IMR-90 (cell line): ENCODE results near the gene GRAMD1C. TPM values are rescaled to one million over a fixed set of nuclear protein-coding genes. Genes with fewer than 3 reads are reported as not detected.

Experiments
- ATAC-seq: fragments of 200-7000 bp; cut with Tn5 transposase; 2 replicates; pipeline ENCODE4 v1.9.1; 2020; ENCODE audit warnings: low read depth, mild to moderate bottlenecking, moderate library complexity
- BruUV-seq: library from RNA; stranded (reverse); fragments of 400-500 nt; replicated peaks from 2 replicates; lab custom pipeline; 2021; lab: Mats Ljungman, UMichigan
- CTCF ChIA-PET: fragments of 300-600 bp; formaldehyde crosslinking; extraction: SDS; loops from one replicate; lab custom pipeline; 2021; ENCODE audit warnings: antibody characterized with exemption; lab: Yijun Ruan, JAX
- POLR2A ChIA-PET: fragments of 300-600 bp; sonication (Branson Sonifier 250); formaldehyde crosslinking; loops from one replicate; lab custom pipeline; 2022; ENCODE audit warnings: antibody characterized with exemption; ENCODE audit not compliant: unreplicated experiment; lab: Charles Lee
- DNase-seq: peaks from one replicate; pipeline ENCODE4 v3.0.0; 2013
- H2AFZ ChIP-seq: replicated peaks from 2 replicates; pipeline ENCODE3; 2013; ENCODE audit warnings: low read length, mild to moderate bottlenecking; ENCODE audit not compliant: poor library complexity
- H2AK5ac ChIP-seq: 2 replicates; pipeline ENCODE4 v1.6.1; 2013; ENCODE audit warnings: low read depth, low read length, inconsistent platforms
- H2AK9ac ChIP-seq: replicated peaks from 2 replicates; pipeline ENCODE3; 2013; ENCODE audit warnings: mild to moderate bottlenecking, low read depth, low read length, moderate library complexity; ENCODE audit not compliant: poor library complexity
- H2BK120ac ChIP-seq: 2 replicates; pipeline ENCODE4 v1.6.1; 2013; ENCODE audit warnings: low read depth, low read length, inconsistent platforms
- H2BK15ac ChIP-seq: 3 replicates; pipeline ENCODE4 v1.6.1; 2013; ENCODE audit warnings: low read depth, low read length, inconsistent platforms
- H2BK20ac ChIP-seq: 2 replicates; pipeline ENCODE4 v1.6.1; 2013; ENCODE audit warnings: low read depth, mild to moderate bottlenecking, inconsistent platforms, low read length, moderate library complexity
- H2BK5ac ChIP-seq: 2 replicates; pipeline ENCODE4 v1.6.1; 2013; ENCODE audit warnings: mild to moderate bottlenecking, low read depth, low read length, inconsistent platforms; ENCODE audit not compliant: poor library complexity, severe bottlenecking
- H3K14ac ChIP-seq: replicated peaks from 2 replicates; pipeline ENCODE4 v1.6.1; 2013; ENCODE audit warnings: low read depth, low read length, inconsistent platforms
- H3K18ac ChIP-seq: 2 replicates; pipeline ENCODE4 v1.6.1; 2013; ENCODE audit warnings: low read depth, low read length, control low read depth
- H3K23ac ChIP-seq: 2 replicates; pipeline ENCODE4 v1.6.1; 2013; ENCODE audit warnings: low read depth, low read length, inconsistent platforms
- H3K27ac ChIP-seq: 2 replicates; pipeline ENCODE4 v1.5.1; 2013; ENCODE audit warnings: mild to moderate bottlenecking, control low read depth, low read length; ENCODE audit not compliant: insufficient read depth
- H3K27me3 ChIP-seq: 2 replicates; pipeline ENCODE4 v1.6.1; 2013; ENCODE audit warnings: low read length; ENCODE audit not compliant: control insufficient read depth, insufficient read depth
- H3K36me3 ChIP-seq: 2 replicates; pipeline ENCODE4 v1.6.1; 2013; ENCODE audit warnings: low read length, mixed read lengths; ENCODE audit not compliant: control insufficient read depth, insufficient read depth
- H3K4ac ChIP-seq: 2 replicates; pipeline ENCODE4 v1.6.1; 2013; ENCODE audit warnings: low read depth, low read length, inconsistent platforms
- H3K4me1 ChIP-seq: 2 replicates; pipeline ENCODE4 v1.6.1; 2013; ENCODE audit warnings: low read length, mixed read lengths; ENCODE audit not compliant: control insufficient read depth, insufficient read depth
- H3K4me2 ChIP-seq: 2 replicates; pipeline ENCODE4 v1.6.1; 2013; ENCODE audit warnings: low read depth, mild to moderate bottlenecking, control low read depth, low read length, moderate library complexity
- H3K4me3 ChIP-seq: 2 replicates; pipeline ENCODE4 v1.5.1; 2013; ENCODE audit warnings: low read depth, mild to moderate bottlenecking, control low read depth, low read length, moderate library complexity; ENCODE audit not compliant: insufficient read depth
- H3K56ac ChIP-seq: 2 replicates; pipeline ENCODE4 v1.6.1; 2013; ENCODE audit warnings: low read length, inconsistent platforms; ENCODE audit not compliant: insufficient read depth; ENCODE audit errors: extremely low read depth
- H3K79me1 ChIP-seq, 2 experiments: 2 replicates each; pipeline ENCODE4 v1.6.1; 2013; ENCODE audit warnings: low read length in 2 of 2, inconsistent platforms in 1 of 2, low read depth in 1 of 2
- H3K9ac ChIP-seq: 2 replicates; pipeline ENCODE4 v1.6.1; 2013; ENCODE audit warnings: low read depth, low read length, control low read depth
- H3K9me1 ChIP-seq: 2 replicates; pipeline ENCODE4 v1.6.1; 2013; ENCODE audit warnings: low read length, inconsistent platforms; ENCODE audit not compliant: insufficient read depth
- H3K9me3 ChIP-seq: 2 replicates; pipeline ENCODE4 v1.6.1; 2013; ENCODE audit warnings: low read length; ENCODE audit not compliant: control insufficient read depth, insufficient read depth
- H4K20me1 ChIP-seq: 2 replicates; pipeline ENCODE4 v1.6.1; 2013; ENCODE audit warnings: low read length, inconsistent platforms; ENCODE audit not compliant: insufficient read depth
- H4K5ac ChIP-seq: 2 replicates; pipeline ENCODE4 v1.6.1; 2013; ENCODE audit warnings: mild to moderate bottlenecking, low read depth, low read length, control low read depth
- H4K8ac ChIP-seq, 2 experiments: 2 replicates each; pipeline ENCODE4 v1.6.1; 2013; ENCODE audit warnings: low read depth in 2 of 2, low read length in 2 of 2, control low read depth in 1 of 2, inconsistent platforms in 1 of 2
- H4K91ac ChIP-seq: 2 replicates; pipeline ENCODE4 v1.6.1; 2013; ENCODE audit warnings: low read depth, low read length, inconsistent platforms; ENCODE audit not compliant: insufficient read depth
- FOS ChIP-seq: fragments of 150-350 bp; IDR thresholded peaks from 2 replicates; pipeline ENCODE4 v1.6.1; 2016; ENCODE audit warnings: low read depth, low read length
- MAZ ChIP-seq: IDR thresholded peaks from 2 replicates; pipeline ENCODE4 v1.6.1; 2012; ENCODE audit warnings: low read depth, mild to moderate bottlenecking, low read length, improper control_type of control experiment, moderate library complexity, borderline replicate concordance
- dilution Hi-C: fragments of 300-500 bp; cut with HindIII; formaldehyde crosslinking; loops from one replicate; pipeline ENCODE4 v1.14.3; 2018; ENCODE audit warnings: low sequenced_read_pairs; ENCODE audit not compliant: unreplicated experiment
- in situ Hi-C: fragments of 300-500 bp; cut with MboI; formaldehyde crosslinking; loops from 3 replicates; pipeline ENCODE4 v1.14.3; 2019; ENCODE audit warnings: low sequenced_read_pairs, inconsistent platforms, mixed read lengths
- intact Hi-C: fragments of 100-400 bp; cut with micrococcal nuclease; formaldehyde crosslinking; loops from 2 replicates; pipeline ENCODE4 v1.10.0; 2022
- polyA plus RNA-seq, 3 experiments: library from polyadenylated mRNA; depleted of rRNA; stranded (reverse); fragments of >200 nt; gene quantifications; 2 replicates each; pipeline ENCODE4 v1.2.3, GENCODE V29; 2012; ENCODE audit warnings: low replicate concordance in 1 of 3
- total RNA-seq: library from RNA; depleted of rRNA; stranded (reverse); fragments of >200 nt; gene quantifications from 2 replicates; pipeline ENCODE4 v1.2.3, GENCODE V29; 2012
- TF ChIP-seq, protein P1 (sequence below): fragments of 150-350 bp; IDR thresholded peaks from 2 replicates; pipeline ENCODE4 v1.6.1; 2016; ENCODE audit warnings: low read depth, mild to moderate bottlenecking, low read length, moderate library complexity, borderline replicate concordance

Gene GRAMD1C
- total and polyA plus RNA-seq, 2 of the 4 experiments (the other 2 are of a cell fraction), result 2.5 to 5.0 TPM

DNA sequence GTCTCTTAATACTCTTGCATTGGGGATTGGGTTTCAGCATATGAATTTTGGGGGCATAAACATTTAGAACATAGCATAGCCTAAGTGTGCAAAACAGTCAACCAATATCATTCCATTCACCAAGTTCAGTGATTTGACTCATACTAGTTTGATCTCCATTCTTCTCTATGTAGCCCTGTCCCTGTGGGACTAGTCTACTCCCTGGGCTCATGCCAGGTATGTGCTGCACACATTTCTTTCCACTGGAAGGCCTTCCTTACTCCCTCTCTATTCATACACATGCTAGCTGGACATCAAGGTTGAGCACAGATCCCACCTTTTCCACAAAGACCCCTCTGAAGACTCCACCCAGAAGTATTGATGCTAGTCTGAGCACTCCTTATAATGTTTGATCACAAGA, 114.3 kb downstream of the GRAMD1C start:
- ChIA-PET POLR2A (no interaction called here), CTCF (no interaction called here)
- H3K4me1 ChIP-seq, result no peaks in the 10 kb centered on the region
- no peak overlapping the region for H4K91ac ChIP-seq
- H2BK120ac ChIP-seq, result no peak overlapping the region
- no peak overlapping the region for H3K56ac ChIP-seq
- no peak overlapping the region for H2AK5ac ChIP-seq
- H2BK15ac ChIP-seq, result no peak overlapping the region
- no peak overlapping the region for H2AFZ ChIP-seq
- H3K79me1 ChIP-seq, result no peaks in the 10 kb centered on the region
- ATAC-seq (no peak), DNase-seq (no peak)
- no peak overlapping the region for H3K14ac ChIP-seq
- H3K23ac ChIP-seq, result no peak overlapping the region
- no peaks in the 10 kb centered on the region for H3K9me3 ChIP-seq
- H3K9me1 ChIP-seq, result no peaks in the 10 kb centered on the region
- no peak overlapping the region for H2AK9ac ChIP-seq
- no peak for TF ChIP-seq FOS
- TF ChIP-seq MAZ, result no peak
- TF ChIP-seq, protein P1, sequence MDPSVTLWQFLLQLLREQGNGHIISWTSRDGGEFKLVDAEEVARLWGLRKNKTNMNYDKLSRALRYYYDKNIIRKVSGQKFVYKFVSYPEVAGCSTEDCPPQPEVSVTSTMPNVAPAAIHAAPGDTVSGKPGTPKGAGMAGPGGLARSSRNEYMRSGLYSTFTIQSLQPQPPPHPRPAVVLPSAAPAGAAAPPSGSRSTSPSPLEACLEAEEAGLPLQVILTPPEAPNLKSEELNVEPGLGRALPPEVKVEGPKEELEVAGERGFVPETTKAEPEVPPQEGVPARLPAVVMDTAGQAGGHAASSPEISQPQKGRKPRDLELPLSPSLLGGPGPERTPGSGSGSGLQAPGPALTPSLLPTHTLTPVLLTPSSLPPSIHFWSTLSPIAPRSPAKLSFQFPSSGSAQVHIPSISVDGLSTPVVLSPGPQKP, result no peak
- H3K27ac ChIP-seq, result no peak overlapping the region
- intact Hi-C loops, result no loop called here
- H2BK20ac ChIP-seq, result no peak overlapping the region
- no peak overlapping the region for H3K9ac ChIP-seq
- H3K18ac ChIP-seq, result no peak overlapping the region
- no peaks in the 10 kb centered on the region for H4K20me1 ChIP-seq
- H3K4me2 ChIP-seq, result no peak overlapping the region
- in situ Hi-C loops, result no loop called here
- H3K4ac ChIP-seq, result no peak overlapping the region
- peaks cover 19% of the 10 kb centered on the region for H3K27me3 ChIP-seq
- dilution Hi-C loops, result no loop called here
- no peak overlapping the region for H4K8ac ChIP-seq
- H3K36me3 ChIP-seq, result no peaks in the 10 kb centered on the region
- H2BK5ac ChIP-seq, result no peak overlapping the region
- H3K4me3 ChIP-seq, result no peak overlapping the region
- no peak overlapping the region for H4K5ac ChIP-seq
- no TSS peak for BruUV-seq
